CD1c-positive myeloid dendritic cell (primary cell): Measurements from ENCODE around the gene IYD.
A peak's percentile ranks its signal among the peaks of the same experiment; 100 is the strongest.

ENCODE experiments used
- DNase-seq: peaks from one replicate; pipeline ENCODE4 v3.0.0-alpha.2; 2016; ENCODE audit errors: extremely low spot score

The IYD gene

DNA sequence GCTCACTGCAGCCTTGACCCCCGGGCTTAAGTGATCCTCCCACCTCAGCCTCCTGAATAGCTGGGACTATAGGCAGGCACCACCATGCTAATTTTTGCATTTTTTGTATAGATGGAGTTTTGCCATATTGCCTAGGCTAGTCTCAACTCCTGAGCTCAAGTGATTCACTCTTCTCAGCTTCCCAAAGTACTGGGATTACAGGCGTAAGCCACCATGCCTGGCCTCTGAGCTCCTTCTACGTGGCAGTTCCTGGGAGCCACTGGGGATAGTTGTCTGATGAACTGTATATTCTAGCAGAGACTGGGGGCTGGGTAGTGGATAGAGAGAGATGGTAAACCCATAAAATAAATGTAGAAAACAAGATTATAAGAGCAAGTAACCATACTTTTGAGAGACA is 26.1 kb downstream of the IYD start:
- no peak for DNase-seq

DNA sequence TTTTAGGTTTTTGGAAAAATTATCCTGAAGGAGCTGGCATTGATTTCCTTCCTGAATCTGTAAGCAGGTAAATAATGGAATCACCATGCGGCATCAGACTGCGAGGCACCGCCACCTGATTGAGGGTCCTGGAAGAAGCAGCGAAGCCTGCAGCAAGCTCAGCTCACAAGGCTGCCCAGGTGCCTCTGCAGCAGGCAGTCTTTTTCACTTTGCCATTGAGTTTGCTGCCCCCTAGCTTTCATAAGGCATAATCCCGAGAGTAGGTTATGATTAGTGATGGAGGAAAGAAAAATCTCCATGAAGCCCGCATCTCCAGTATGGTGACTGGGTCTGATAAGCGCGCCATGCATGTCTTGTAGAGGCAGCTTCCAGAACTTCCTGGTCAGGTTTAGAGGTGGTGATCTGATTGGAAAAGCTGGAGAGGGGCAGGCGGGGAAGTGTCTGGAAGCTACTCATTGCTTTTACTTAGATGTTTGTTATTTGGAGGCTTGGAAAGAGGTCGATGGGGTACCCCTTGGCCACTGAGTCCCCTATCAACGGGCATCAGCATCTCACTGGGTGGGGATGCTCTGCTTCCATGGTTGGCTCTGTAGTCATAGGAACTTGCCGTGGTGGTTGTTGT is 26.7 kb downstream of the IYD start:
- DNase-seq: peak; percentile 42

DNA sequence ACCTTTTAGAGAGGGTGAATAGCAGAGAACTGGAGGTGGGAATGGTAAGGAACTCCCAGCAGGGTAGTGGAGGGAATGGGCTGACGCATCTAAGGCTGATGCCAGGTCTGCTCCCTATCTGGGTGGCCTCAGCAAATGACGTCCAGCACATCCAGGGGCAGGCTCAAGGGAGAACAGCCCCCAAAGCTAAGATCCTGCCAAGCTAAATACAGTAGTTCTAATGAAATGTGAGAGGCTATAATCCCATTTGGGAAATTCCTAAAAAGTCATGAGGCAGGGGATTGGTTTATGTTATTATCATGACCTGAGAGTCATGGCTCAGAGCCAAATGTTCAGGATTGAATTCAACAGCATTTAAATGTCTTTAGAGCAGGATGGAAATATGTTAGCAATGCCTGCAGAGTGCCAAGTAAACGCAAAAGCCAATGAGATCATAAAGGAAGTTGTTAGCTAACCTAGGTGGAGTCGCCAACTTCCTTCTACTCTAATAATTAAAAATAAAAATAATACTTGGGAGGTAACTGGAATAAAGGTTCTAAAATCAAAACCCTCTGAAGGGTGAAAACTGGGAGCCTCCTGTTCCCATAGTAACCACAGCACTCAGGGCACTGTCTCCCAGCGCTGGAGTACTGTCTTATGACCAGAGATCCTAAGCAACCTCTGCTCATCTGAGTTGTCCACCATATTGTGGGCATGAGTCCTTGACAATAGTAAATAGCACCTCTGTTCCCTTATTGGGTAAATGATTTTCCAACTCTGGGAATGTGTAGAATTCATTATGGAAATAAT is 34.8 kb downstream of the IYD start:
- no peak for DNase-seq

DNA sequence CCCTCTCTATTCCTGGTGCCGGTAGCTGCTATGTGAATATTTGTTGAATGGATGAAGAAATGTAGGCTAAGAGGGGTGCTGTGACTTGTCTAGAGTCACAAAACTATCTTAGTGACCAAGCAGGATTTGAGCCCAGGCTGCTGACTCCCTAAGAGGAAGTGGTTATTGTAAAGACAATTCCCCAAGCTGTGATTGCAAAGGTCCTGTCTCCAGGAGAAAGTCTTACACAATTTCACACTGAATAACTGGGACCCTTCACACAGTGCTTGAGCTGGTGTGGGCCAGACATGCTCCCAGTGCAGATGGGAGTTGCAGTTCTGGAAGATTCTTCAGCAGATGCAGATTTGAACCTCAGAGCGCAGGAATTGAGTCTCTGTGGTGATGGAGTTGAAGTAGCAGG is 38.1 kb downstream of the IYD start:
- peak; percentile 4 for DNase-seq

DNA sequence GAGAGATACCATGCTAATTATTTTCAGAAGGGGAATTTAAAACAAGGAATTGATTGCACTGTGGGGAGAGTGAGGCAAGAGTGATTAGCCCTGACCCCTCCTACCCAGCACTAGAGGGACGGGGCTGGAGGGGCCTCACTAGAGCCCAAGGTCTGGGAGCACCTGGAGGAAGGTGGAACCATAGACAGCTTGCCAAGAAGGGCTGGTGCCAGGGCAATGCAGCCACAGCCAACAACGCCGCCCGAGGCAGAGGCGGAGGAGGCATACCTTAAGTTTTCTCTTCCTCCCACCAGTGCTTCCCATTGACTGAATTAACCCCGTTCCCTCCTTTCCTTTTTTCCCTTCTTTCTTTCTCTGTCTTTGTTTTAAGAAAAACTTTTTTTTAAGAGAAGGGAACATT is 40.0 kb downstream of the IYD start:
- no peak for DNase-seq

DNA sequence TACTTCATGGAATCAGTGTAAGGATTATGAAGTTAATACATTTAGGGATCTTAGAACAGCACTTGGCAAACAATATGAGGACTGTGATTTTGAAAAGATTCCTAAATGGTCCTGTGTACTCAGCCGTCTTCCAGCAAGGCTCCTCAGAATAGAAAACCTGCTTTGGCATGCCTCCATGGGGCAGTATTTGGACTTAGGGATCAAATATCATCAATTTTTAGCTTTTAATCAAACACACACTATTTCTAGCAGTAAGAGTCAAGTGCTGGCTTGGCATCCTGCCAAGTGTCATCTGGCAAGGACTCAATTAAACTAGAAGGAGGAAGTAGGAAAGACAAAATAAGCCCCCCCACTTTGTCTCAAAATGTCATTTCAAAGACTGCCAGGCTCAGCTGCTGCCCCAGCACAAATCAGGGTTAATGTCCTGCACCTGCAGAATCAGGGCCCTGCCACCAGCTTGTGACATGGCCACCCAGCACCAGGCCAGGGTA is 40.8 kb downstream of the IYD start:
- peak; percentile 30 for DNase-seq

DNA sequence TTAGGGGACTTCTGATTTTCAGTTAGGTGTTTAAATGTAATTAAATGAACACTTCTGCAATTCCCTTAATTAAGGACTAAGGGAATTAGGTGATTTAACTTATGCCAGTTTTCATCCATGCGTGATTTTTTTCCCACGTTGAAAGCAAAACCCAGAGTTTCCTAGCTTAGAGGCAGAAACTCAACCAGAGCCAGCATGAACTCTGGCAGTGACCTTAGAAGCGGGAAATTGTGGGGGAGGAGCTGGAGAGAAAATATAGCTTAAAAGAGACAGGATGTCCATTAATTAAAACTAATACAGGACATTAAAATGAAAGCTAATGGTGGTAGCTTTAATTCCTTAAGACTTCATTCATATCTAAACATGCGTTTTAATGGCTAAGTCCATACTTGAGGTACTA is 41.6 kb downstream of the IYD start:
- DNase-seq: no peak

DNA sequence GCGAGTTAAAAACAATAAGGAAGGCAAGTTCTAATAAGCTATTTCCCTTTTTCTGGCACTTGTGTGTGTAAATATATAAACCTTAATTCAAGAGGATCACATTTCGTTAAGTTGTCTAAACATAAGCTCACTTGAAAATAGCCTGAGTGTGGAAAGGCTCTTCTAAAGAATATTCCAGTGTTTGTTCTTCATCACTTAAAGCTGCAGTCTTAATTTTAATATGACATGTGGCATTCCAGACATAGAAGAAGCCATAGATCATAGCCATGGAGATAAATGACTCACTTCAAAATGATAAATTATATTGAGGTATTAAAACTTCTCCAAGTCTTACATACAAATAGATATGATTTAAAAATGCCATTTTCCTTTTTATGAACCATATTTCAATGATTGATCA is 42.1 kb downstream of the IYD start:
- no peak for DNase-seq

DNA sequence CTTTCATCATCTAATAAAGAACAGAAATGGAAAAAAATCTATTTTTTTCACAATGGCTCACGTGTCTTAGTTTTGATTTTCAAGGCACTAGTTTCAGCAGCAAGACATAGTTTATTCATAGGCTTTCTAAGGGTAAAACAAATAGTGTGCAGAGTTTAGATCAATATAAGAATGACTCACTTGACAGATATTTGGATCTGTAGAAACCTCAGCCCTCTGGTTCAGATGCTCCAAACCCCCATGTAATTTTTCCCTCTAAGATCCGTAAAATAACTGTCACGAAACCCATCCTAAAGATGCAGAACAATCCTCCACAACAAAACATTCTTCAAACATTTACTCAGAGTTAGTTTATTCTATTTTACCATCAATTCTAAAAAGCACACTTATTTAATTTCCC is 43.4 kb downstream of the IYD start:
- DNase-seq: no peak

DNA sequence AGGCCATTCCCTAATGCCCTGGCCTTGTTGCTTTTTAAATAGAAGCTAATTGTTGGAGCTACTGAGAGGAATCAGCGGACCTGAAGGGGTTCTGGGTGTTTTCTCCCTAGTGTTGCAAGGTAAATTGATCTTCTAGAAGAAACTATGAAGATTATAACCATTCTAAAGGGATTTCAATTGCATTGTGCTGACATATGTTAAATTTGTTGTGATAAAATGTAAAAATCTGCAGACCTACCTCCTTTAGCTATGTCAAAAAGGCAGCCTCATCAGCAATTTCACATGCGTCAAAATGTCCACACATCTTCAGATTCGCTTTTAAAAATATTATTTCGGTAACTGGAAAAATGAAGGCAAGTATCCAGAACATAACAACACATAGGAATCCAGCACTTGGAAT is 44.4 kb downstream of the IYD start:
- DNase-seq: no peak

DNA sequence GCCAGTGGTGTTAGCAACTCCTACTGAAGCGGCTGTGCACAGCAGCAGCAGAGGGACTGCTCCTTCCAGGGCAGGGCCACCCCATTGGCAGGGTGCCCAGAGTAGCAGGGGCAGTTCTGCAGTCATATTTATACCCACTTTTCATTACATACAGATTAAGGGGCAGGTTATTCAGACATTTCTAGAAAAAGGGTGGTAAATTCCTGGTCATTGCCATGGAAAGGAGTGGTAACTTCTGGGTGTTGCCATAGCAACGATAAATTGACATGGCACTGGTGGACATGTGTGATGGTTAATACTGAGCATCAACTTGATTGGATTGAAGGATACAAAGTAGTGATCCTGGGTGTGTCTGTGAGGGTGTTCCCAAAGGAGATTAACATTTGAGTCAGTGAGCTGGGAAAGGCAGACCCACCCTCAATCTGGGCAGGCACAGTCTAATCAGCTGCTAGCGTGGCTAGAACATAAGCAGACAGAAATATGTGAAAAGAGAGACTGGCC is 45.0 kb downstream of the IYD start:
- no peak for DNase-seq

DNA sequence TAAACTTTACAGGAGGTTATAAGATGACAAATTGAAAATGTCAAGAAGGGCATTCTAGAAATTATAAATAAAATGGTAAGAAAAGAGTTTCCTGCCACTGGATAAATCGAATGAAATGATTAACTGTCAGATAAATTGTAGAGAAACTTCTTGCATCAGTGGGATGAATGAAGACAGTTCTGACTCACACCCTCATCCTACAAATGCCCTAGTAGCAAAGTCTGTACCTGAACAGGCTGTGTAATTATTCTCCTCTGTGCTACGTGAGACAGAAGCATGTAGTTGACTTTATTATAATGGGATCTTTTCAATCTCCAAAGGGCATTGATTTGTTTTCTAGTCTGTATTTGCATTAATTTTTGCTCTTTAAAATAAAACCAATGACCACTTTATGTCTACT is 47.3 kb downstream of the IYD start:
- no peak for DNase-seq

DNA sequence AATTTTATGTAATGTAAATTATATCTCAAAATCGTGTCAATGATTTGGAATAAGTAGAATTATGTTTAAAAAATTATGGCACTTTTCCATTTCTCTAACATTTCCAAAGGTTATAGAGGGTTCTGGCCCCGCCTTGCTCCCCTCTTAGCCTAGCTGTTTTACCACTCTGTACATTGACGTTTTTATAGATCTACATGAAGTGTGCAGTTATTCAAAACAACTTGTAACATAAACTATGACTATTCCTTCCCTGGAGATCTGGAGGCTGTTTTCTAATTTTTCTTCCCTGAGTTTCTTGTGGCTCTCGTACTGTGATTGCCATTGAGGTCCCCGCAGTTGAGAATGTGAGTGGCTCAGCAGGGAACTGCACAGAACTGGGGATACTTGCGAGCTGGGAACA is 48.4 kb downstream of the IYD start:
- no peak for DNase-seq

DNA sequence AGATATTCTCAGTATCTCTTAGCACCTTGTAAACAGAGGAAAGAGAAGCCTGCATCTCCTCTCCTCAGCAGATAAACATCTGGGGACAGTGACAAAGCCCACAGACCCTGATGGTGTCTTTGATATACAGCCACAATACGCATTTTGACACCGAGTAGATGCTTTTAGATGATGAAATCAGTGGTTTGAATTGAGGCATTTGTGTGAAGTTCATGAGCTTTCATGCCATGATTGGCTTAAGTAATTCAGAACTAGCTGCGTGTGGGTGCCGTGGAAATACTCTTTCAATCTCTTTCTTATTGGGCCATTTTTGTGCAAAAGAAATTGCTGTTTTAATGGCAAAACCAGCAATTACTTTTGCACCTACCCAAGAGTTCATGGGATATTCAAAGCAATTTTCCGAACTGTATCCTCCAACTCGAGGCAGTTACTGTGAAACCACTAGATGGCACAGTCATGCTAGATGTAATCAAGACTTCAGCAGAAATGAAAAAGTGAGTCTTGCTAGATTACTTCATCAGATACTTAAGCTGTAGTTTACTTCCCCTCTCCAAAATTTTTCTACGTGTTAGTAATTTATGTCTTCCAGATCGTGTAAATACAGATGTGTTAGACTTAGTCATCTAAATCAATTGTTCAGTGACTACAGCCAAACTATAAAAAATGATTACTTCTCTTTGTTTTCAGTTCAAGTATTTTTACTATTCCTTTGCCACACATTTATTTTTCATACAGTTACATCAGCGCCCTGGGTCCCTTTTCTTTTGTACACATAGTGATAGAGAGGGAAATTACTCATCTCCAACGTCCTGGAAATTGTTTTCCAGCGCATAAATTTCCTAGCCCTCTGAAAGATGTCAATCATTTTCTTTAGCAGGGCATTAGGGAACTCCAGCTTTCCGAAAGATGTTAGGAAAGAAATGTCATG is 49.4 kb downstream of the IYD start:
- peak; percentile 63 for DNase-seq

DNA sequence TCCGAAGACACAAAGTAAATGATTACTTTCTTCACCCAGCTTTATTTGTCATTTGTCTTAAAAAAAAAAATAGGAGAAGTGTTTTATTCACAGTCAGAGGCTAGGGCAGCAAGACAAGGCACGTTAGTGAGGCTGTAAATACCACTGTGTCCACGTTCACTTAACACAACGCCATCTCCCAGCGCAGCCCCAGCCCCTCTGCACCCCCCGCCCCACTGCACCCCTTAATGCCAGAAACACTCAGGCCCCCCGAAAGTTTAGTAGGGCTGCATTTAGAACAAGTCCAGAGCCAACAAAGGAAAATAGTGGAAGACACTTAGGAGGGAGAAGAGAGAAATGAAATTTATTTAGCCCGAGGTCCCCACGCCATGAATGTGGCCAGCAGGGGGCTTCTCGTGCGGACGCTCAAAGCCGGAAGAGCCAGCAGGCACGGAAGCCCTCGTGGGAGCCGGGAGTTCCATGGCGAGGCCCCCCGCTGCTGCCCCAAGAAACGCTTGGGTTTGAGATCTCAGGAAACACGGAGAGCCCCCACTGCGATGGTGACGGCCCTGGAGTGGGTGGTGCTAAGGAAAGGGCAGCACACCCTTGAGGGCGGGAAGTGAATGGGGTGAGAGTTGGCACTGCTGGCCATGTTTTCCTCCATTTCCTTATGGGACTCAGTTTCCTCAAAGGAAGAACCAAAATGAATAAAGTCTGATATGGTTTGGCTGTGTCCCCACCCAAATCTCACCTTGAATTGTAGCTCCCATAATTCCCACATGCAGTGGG is 50.2 kb downstream of the IYD start:
- DNase-seq: peak; percentile 46

DNA sequence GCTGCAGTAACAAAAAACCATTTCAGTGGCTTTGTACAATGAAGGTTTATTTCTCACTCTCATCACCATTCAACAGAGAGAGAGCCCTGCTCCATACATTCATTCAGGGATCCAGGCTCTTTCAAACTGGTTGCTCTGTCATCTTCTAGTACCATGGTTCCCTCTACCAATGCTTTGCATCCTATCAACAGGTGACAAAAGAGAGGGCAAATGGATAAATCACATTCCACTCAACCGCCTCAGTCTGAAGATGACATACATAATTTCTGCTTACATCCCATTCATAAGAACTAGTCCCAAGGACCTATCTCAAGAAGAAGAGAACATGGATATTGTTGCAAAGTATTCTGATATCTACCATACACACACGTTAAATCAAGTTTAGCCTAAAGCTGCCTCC is 51.6 kb downstream of the IYD start:
- no peak for DNase-seq

DNA sequence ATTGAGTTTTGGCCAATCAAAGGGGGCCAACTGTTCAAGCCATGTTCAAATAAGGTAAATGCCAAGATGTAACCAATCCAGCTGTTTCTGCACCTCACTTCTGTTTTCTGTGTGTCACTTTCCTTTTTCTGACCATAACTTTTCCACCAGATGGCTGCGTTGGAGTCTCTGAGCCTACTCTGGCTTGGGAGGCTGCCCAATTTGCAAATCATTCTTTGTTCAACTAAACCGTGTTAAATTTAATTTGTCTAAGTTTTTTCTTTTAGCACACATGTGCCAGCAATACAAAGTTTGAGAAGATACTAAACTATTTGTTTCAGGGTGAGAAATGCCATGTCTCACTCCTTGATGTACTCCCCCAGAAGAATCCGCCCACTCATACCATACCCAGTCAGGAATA is 52.1 kb downstream of the IYD start:
- no peak for DNase-seq

DNA sequence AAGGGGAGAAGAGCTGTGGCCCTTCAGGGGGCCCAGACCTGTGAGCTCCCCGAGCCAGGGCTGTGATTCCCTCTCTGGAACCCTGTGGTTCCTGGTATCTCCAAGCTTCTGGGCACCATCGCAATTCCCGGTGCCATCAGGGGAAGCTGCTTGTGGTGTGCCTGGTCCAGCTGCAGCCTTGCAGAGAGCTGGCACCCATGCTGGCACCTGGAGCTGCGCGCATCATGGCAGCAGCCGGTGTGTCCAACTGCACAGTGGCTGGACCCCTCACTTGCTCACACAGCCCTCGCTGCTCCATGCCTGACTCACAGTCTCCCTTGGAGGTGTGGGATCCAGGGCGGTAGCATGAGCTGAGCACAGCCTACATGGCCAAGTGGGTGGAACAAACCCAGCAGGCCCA is 56.7 kb downstream of the IYD start:
- no peak for DNase-seq

DNA sequence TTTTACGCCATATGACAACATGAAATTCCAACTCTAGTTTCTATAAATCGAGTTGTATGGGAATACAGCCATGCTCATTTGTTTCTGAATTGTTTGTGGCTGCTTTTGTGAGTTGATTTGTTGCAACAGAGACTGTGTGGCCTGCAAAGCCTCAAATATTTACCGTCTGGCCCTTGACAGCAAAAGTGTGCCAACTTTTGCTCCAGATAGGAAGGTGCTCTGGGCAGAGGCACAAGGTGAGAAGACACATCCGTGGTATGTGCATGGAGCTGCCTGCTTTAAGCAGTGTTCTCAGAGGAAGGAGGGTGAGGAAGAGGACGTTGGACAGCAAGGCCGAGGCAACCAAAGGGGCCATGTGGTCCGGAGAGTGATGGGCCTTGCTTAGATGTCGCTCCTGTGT is 57.4 kb downstream of the IYD start:
- no peak for DNase-seq

DNA sequence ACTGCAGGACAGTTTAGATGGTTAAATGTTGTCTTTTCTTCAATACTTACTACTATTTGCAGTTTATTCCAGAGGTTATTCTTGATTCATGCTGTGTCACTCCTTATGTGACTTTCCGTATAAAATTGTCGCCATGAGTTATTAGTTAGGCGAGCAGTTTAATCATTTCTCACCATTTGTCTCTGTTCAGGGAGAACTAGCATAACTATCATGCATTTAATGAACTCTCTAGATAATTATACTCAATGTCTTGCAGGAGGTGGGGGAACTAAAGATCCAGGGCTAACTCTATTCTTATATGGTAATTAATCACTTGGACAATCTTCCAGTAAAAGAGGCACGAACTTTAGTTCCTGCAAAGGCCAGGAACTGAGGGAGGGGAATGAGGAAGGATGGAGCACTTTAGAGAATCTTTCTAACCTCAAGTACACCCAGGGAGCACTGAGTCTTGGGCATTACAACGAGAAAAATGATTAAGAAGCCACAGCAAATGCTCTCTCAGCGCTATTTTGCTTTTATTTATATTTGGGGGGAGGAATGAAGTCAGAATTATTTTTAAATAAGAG is 58.3 kb downstream of the IYD start:
- DNase-seq: no peak

DNA sequence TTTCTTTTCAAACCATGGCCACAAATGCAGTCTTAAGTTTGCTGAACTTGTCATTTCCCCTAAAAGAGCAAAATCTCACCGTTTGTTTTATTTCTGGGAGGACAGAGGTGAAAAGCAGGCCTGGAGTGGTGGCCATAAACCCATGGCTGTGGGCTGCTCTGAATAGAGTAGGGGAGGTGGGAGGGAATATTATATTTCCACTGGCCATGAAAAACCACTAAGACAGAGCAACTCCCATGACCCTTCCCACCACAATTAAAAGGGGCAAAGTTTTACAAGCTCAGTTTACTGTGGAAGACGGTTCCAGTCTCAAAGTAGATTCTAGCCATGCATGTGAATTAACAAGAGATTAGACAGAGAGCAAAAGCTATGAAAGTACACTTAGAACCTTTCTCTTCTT is 59.0 kb downstream of the IYD start:
- no peak for DNase-seq
